ENCODE data around the gene KLHL26. TPM values are rescaled to one million over a fixed set of nuclear protein-coding genes. Genes with fewer than 3 reads are reported as not detected.

The KLHL26 gene
- total RNA-seq, 1 experiment from 2014 or later = 3.3 TPM

GRCh38 chr19:18718015-18718526 is 81.2 kb downstream of the KLHL26 start:
- Histone ChIP-seq H3K36me3 (no peaks in the 10 kb centered on the region), H3K27ac (no peak overlapping the region), H3K4me1 (replicated peaks) (no peaks in the 10 kb centered on the region), H3K27me3 (replicated peaks) (no peaks in the 10 kb centered on the region), H3K9me3 (replicated peaks) (no peaks in the 10 kb centered on the region), H3K4me3 (no peak overlapping the region)
- DNase-seq (ENCODE audit: low read depth in 1 of 2, low spot score in 2 of 2) = no peak

DNA sequence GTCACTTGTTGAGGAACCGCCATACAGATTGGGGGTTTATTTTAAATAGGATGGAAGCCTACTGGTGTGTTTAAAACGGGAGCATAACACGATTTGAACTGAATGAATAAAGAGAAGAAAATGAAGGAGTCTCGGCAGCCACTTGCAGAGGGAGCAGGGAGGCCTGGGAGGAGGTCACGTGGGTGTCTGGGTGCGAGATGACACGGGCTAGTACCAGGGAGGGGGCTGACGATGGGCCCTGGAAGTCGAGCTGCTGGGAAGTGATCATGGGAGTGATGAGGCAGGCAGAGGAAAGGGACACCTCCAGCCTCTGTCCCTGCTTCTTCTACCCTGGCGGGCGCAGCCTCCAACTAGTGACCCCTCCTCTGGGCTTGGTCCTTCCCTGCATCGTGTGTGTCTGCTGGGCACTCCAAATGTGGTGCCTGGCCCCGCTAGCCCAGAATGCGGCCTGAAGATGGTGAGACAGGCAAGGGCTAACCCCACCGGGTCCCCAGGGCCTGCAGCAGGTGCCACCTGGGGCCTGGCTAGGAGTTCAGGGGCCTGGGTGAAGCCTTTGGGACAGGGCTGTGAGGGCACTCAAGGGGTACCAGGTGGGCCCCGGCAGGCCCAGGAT is 82.1 kb downstream of the KLHL26 start:
- no peak overlapping the region for H3K4me3 ChIP-seq
- no peaks in the 10 kb centered on the region for H3K9me3 ChIP-seq (replicated peaks)
- no peaks in the 10 kb centered on the region for H3K36me3 ChIP-seq
- H3K27me3 ChIP-seq (replicated peaks) = no peaks in the 10 kb centered on the region
- no peaks in the 10 kb centered on the region for H3K4me1 ChIP-seq (replicated peaks)
- DNase-seq (ENCODE audit: low read depth in 1 of 2, low spot score in 2 of 2) = no peak
- no peak overlapping the region for H3K27ac ChIP-seq

GRCh38 chr19:18719541-18719940 is 82.7 kb downstream of the KLHL26 start:
- H3K27ac ChIP-seq = no peak overlapping the region
- no peak overlapping the region for H3K4me3 ChIP-seq
- H3K4me1 ChIP-seq (replicated peaks) = no peaks in the 10 kb centered on the region
- no peaks in the 10 kb centered on the region for H3K36me3 ChIP-seq
- no peak for DNase-seq (ENCODE audit: low read depth in 1 of 2, low spot score in 2 of 2)
- H3K27me3 ChIP-seq (replicated peaks) = no peaks in the 10 kb centered on the region
- H3K9me3 ChIP-seq (replicated peaks) = no peaks in the 10 kb centered on the region

Other genes starting within 250 kb of the KLHL26 start
- gene LRRC25, start 239.4 kb upstream of the KLHL26 start, total RNA-seq (2014; rRNA removed; shearing (Covaris generic)) = not detected in 2 replicates
- 18.9 and 43.4 TPM in 2 replicates for gene SSBP4, start 217.6 kb upstream of the KLHL26 start, total RNA-seq (2014; rRNA removed; shearing (Covaris generic))
- 2.0 and 5.4 TPM in 2 replicates for gene ISYNA1, start 198.9 kb upstream of the KLHL26 start, total RNA-seq (2014; rRNA removed; shearing (Covaris generic))
- gene ELL, start 115.0 kb upstream of the KLHL26 start, total RNA-seq (2014; rRNA removed; shearing (Covaris generic)) = 14.3 and 14.8 TPM in 2 replicates
- gene FKBP8, start 93.5 kb upstream of the KLHL26 start, total RNA-seq (2014; rRNA removed; shearing (Covaris generic)) = 212 and 288 TPM in 2 replicates
- gene KXD1, start 79.2 kb upstream of the KLHL26 start, total RNA-seq (2014; rRNA removed; shearing (Covaris generic)) = 88.0 and 89.8 TPM in 2 replicates
- 745 and 1,061 TPM in 2 replicates for gene UBA52, start 65.2 kb upstream of the KLHL26 start, total RNA-seq (2014; rRNA removed; shearing (Covaris generic))
- gene REX1BD, start 48.2 kb upstream of the KLHL26 start, total RNA-seq (2014; rRNA removed; shearing (Covaris generic)) = 84.0 and 198 TPM in 2 replicates
- 21.3 and 26.7 TPM in 2 replicates for gene CRLF1, start 30.2 kb upstream of the KLHL26 start, total RNA-seq (2014; rRNA removed; shearing (Covaris generic))
- gene TMEM59L, start 24.2 kb upstream of the KLHL26 start, total RNA-seq (2014; rRNA removed; shearing (Covaris generic)) = not detected in 2 replicates
- 1.3 and 2.5 TPM in 2 replicates for gene CRTC1, start 46.7 kb downstream of the KLHL26 start, total RNA-seq (2014; rRNA removed; shearing (Covaris generic))
- gene COMP, start 154.3 kb downstream of the KLHL26 start, total RNA-seq (2014; rRNA removed; shearing (Covaris generic)) = not detected in 2 replicates
- gene UPF1, start 194.9 kb downstream of the KLHL26 start, total RNA-seq (2014; rRNA removed; shearing (Covaris generic)) = 47.6 and 68.1 TPM in 2 replicates

Measured in SJSA1 (cell line).